Activated T-cell treated with anti-CD3 and anti-CD28 coated beads for 24 hours (primary cell): Measurements from ENCODE around the gene PHLDB3.
"Not testable (repeated sequence)": the region's sequence is repeated elsewhere in the genome, so short reads cannot be mapped to it uniquely, and the experiment has no call there.

Experiments
- DNase-seq: peaks from one replicate; pipeline ENCODE4 v3.0.0-alpha.2; 2020; ENCODE audit warnings: low read depth

PHLDB3 gene

DNA sequence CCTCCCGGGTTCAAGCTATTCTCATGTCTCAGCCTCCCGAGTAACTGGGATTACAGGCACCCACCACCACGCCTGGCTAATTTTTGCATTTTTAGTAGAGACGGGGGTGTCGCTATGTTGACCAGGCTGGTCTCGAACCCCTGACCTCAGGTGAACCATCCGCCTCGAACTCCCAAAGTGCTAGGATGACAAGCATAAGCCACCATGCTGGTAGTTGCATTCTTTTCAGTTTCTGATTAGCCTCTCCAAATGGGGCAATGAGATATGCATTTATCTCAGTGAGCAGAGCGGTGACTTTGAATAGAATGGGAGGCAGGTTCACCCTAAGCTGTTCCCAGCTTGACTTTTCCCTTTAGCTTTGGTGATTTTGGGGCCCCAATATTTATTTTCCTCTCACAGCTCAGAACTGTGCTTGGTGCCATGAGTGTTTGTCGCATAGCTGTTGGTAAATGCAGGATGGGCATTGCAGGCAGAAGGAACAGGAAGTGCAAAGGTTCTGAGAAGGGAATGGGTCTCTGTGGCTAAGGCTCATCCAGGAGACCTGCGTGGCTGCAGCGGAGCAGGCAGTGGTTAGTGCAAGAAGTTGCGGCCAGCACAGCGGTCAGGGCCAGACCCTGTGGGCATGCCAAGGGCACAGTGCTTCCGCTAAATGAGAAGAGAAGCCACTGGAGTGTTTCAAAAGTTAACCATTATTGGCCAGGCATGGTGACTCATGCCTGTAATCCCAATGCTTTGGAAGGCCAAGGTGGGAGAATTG is 59.8 kb downstream of the PHLDB3 start:
- no peak for DNase-seq

DNA sequence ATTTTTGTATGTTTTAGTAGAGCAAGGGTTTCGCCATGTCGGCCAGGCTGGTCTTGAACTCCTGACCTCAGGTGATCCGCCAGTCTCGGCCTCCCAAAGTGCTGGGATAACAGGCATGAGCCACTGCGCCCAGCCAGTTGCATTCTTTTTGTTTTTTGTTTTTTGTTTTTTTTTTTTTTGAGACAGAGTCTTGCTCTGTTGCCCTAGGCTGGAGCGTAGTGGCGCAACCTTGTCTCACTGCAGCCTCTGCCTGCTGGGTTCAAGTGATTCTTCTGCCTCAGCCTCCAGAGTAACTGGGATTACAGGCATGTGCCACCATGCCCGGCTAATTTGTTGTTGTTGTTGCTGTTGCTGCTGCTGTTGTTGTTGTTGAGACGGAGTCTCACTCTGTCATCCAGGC is 60.5 kb downstream of the PHLDB3 start:
- not testable (repeated sequence) for DNase-seq

GRCh38 chr19:43441716-43442115 is 62.8 kb downstream of the PHLDB3 start:
- DNase-seq = no peak

DNA sequence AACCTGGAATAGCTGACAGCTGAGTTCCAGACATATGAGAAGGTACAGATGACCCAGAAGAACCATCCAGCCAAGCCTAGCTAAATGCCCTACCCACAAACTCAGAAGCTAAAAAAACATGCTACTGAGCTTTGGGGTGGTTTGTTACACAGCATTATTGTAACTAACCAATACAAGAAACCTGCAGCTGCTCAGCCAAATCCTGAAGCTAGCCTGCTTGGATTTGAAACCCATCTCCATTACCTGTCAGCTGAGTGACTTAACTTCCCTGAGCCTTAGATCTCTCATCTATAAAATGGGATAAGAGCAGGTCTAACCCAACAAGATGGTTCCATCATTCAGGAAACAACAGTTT is 64.9 kb downstream of the PHLDB3 start:
- no peak for DNase-seq

- DNase-seq = no peak
Measured at GRCh38 chr19:43439032-43439708, 65.4 kb downstream of the PHLDB3 start.

- DNase-seq = no peak
Measured at GRCh38 chr19:43438291-43439031, 66.1 kb downstream of the PHLDB3 start.

- DNase-seq = no peak
Measured at GRCh38 chr19:43437712-43438111, 66.8 kb downstream of the PHLDB3 start.

DNA sequence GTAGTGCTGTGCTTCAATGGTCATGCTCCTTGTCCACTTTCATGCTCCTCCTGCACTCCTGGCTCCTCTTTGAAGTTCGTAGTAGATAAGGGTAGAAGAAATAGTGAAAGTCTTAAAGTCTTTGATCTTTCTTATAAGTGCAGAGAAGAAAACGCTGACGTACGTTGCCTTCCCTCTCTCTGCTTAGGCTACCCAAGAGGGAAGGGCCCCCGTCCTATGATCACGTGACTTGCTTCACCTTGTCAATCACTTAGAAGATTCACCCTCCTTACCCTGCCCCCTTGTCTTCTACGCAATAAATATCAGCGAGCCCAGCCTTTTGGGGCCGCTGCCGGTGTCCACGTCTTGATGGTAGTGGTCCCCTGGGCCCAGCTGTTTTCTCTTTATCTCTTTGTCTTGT is 67.3 kb downstream of the PHLDB3 start:
- not testable (repeated sequence) for DNase-seq

- no peak for DNase-seq
Measured at GRCh38 chr19:43435775-43436174, 68.8 kb downstream of the PHLDB3 start.

GRCh38 chr19:43433689-43434088 is 70.9 kb downstream of the PHLDB3 start:
- no peak for DNase-seq

- no peak for DNase-seq
Measured at GRCh38 chr19:43433358-43433673, 71.2 kb downstream of the PHLDB3 start.

- DNase-seq = no peak
Measured at GRCh38 chr19:43430976-43431375, 73.6 kb downstream of the PHLDB3 start.

GRCh38 chr19:43430142-43430710 is 74.3 kb downstream of the PHLDB3 start:
- DNase-seq = no peak

- DNase-seq = no peak
Measured at GRCh38 chr19:43429395-43429794, 75.2 kb downstream of the PHLDB3 start.

DNA sequence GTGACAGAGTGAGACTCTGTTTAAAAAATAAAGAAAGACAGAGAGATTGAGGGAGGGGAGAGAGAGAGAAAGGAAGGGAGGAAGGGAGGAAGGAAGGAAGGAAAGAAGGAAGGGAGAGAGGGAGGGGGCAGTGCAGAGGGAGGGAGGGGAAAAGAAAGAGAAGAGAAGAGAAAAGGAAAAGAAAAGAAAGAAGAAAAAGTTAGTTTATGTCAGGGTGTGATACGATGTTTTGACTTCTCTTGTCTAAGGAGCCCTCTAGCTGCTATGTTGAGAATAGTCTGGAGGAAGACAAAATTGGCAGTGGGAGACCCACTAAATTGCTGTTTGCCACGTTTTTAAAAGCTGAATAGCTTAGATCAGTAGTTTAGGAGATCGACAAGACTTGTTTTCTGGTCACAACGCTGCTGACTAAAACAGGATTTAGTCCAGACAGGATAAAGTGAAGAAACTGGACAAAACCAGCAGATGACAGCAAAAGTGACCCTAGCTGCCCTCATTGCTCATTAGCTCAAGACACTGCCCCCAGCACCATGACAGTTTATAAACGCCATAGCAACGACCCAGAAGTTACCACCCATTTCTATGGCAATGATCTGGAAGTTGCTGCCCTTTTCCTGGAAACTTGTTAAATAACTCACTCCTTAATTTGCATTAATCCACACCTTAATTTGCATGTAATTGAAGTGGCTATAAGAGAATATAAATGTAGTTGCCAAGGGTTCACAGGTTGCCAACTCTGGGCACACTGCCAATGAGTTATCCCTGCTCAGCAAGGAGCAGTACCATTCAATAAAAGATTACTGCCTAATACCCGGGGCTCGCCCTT is 78.8 kb downstream of the PHLDB3 start:
- no peak for DNase-seq
